ENCODE data around the gene SMAD9.

The SMAD9 gene

DNA sequence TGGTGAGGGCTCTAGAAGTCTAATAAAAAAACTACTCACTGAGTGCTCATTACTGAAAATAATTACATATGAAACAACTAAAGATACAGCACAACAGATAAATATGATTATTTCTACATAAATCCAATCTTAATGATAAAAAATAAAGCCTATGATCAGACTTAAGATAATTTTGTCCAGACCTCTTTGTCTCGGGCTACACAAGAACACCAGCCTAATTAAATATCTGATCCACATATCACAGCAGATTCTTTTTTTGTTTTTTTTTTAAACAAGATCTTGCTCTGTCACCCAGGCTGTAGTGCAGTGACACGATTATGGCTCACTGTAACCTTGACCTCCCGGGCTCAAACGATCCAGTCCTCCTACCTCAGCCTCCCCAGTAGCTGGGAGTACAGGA is 30.3 kb upstream of the SMAD9 start:
- H3K4me3 ChIP-seq (ENCODE audit: low read depth, low read length) = no peak overlapping the region
- no peak for DNase-seq (ENCODE audit: low read depth)
- TF ChIP-seq, protein P1, sequence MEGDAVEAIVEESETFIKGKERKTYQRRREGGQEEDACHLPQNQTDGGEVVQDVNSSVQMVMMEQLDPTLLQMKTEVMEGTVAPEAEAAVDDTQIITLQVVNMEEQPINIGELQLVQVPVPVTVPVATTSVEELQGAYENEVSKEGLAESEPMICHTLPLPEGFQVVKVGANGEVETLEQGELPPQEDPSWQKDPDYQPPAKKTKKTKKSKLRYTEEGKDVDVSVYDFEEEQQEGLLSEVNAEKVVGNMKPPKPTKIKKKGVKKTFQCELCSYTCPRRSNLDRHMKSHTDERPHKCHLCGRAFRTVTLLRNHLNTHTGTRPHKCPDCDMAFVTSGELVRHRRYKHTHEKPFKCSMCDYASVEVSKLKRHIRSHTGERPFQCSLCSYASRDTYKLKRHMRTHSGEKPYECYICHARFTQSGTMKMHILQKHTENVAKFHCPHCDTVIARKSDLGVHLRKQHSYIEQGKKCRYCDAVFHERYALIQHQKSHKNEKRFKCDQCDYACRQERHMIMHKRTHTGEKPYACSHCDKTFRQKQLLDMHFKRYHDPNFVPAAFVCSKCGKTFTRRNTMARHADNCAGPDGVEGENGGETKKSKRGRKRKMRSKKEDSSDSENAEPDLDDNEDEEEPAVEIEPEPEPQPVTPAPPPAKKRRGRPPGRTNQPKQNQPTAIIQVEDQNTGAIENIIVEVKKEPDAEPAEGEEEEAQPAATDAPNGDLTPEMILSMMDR (IDR thresholded peaks at IDR 0.05; ENCODE audit: insufficient read depth, low read depth, low read length, missing control alignments) = no peak

GRCh38 chr13:36945078-36945477 is 25.0 kb upstream of the SMAD9 start:
- no peak overlapping the region for H3K4me3 ChIP-seq (ENCODE audit: low read depth, low read length)
- no peak for DNase-seq (ENCODE audit: low read depth)
- TF ChIP-seq, protein P1 (IDR thresholded peaks at IDR 0.05; ENCODE audit: insufficient read depth, low read depth, low read length, missing control alignments) = no peak

- H3K4me3 ChIP-seq (ENCODE audit: low read depth, low read length) = no peak overlapping the region
- DNase-seq (ENCODE audit: low read depth) = no peak
- TF ChIP-seq, protein P1 (IDR thresholded peaks at IDR 0.05; ENCODE audit: insufficient read depth, low read depth, low read length, missing control alignments) = no peak
Observed at GRCh38 chr13:36925603-36926002, 5.6 kb upstream of the SMAD9 start.

DNA sequence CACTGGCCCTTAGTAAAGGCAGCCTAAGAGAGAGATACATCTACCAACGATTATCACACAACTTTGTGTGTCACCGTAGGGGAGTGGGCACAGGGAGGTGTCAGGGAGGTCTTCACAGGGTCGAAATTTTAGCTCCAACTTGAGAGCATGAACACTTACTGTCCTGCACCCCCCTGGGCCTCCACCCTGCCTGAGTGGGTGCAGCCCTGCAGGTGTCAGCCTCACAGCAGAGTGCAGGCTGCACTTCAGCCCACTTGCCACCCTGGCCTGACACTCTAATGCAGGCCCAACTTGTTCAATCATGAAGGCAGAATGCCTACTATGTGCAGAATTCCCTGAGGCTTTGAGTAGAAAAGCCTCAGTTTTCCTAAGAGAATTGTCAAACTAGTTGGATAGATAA is 4.0 kb upstream of the SMAD9 start:
- TF ChIP-seq, protein P1 (IDR thresholded peaks at IDR 0.05; ENCODE audit: insufficient read depth, low read depth, low read length, missing control alignments) = no peak
- H3K4me3 ChIP-seq (ENCODE audit: low read depth, low read length) = no peak overlapping the region
- no peak for DNase-seq (ENCODE audit: low read depth)

GRCh38 chr13:36921631-36922301 is 1.7 kb upstream of the SMAD9 start:
- no peak overlapping the region for H3K4me3 ChIP-seq (ENCODE audit: low read depth, low read length)
- no peak for DNase-seq (ENCODE audit: low read depth)
- TF ChIP-seq, protein P1 (IDR thresholded peaks at IDR 0.05; ENCODE audit: insufficient read depth, low read depth, low read length, missing control alignments) = no peak

DNA sequence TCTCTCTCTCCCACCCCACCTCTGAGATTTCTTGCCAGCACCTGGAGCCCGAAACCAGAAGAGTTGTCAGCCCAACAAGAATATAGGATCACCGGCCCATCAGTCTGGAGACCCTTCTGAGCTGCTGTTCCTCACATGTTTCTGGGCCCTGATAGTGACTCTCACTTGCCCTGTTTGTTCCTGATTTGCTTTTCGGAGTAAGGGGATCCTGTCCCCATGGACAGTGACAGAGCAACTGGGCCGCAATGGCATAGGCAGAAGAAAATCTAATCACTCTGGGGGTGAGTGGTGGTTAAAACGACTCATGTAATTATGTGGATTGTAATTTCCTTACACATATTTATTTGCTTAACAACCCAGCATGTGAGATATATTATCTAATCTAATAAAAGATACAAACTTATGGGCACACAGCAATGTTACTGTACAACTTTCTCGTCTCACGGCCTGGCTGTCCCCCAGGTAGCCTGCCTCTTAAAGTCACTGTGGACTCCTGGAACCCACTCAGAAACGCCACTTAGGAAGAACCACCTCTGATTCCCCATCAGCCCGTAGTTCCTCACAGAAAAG is 663 bp upstream of the SMAD9 start:
- no peak for DNase-seq (ENCODE audit: low read depth)
- no peak overlapping the region for H3K4me3 ChIP-seq (ENCODE audit: low read depth, low read length)
- TF ChIP-seq, protein P1 (IDR thresholded peaks at IDR 0.05; ENCODE audit: insufficient read depth, low read depth, low read length, missing control alignments) = no peak

Measured in GM12865 (cell line).